ENCODE measurements around the gene ABO.
"Not testable (repeated sequence)": the region's sequence is repeated elsewhere in the genome, so short reads cannot be mapped to it uniquely, and the experiment has no call there.

ABO gene

GRCh38 chr9:133246991-133247390 is 28.0 kb downstream of the ABO start:
- DNase-seq (ENCODE audit: extremely low read depth in 1 of 2, low read depth in 1 of 2), result no peak

- no peak for DNase-seq (ENCODE audit: extremely low read depth in 1 of 2, low read depth in 1 of 2)
These were observed 28.4 kb downstream of the ABO start for GRCh38 chr9:133246562-133246961.

GRCh38 chr9:133242991-133243390 is 32.0 kb downstream of the ABO start:
- DNase-seq (ENCODE audit: extremely low read depth in 1 of 2, low read depth in 1 of 2), result no peak

GRCh38 chr9:133242241-133242640 is 32.8 kb downstream of the ABO start:
- DNase-seq (ENCODE audit: extremely low read depth in 1 of 2, low read depth in 1 of 2), result no peak

GRCh38 chr9:133239533-133240090 is 35.4 kb downstream of the ABO start:
- no peak for DNase-seq (ENCODE audit: extremely low read depth in 1 of 2, low read depth in 1 of 2)

- DNase-seq (ENCODE audit: extremely low read depth in 1 of 2, low read depth in 1 of 2), result peak; percentile 52 to 65
These were observed 36.0 kb downstream of the ABO start for GRCh38 chr9:133238851-133239532.

GRCh38 chr9:133238272-133238850 is 36.6 kb downstream of the ABO start:
- DNase-seq (ENCODE audit: extremely low read depth in 1 of 2, low read depth in 1 of 2), result peak; percentile 27 to 58

GRCh38 chr9:133237035-133237731 is 37.8 kb downstream of the ABO start:
- no peak for DNase-seq (ENCODE audit: extremely low read depth in 1 of 2, low read depth in 1 of 2)

GRCh38 chr9:133236291-133237034 is 38.5 kb downstream of the ABO start:
- not testable (repeated sequence) for DNase-seq (ENCODE audit: extremely low read depth in 1 of 2, low read depth in 1 of 2)

GRCh38 chr9:133235549-133236222 is 39.3 kb downstream of the ABO start:
- no peak for DNase-seq (ENCODE audit: extremely low read depth in 1 of 2, low read depth in 1 of 2)

- DNase-seq (ENCODE audit: extremely low read depth in 1 of 2, low read depth in 1 of 2), result no peak
These were observed 40.3 kb downstream of the ABO start for GRCh38 chr9:133234577-133235322.

- no peak for DNase-seq (ENCODE audit: extremely low read depth in 1 of 2, low read depth in 1 of 2)
These were observed 41.1 kb downstream of the ABO start for GRCh38 chr9:133233681-133234432.

GRCh38 chr9:133231934-133232568 is 43.0 kb downstream of the ABO start:
- not testable (repeated sequence) for DNase-seq (ENCODE audit: extremely low read depth in 1 of 2, low read depth in 1 of 2)

- DNase-seq (ENCODE audit: extremely low read depth in 1 of 2, low read depth in 1 of 2), result not testable (repeated sequence)
These were observed 44.5 kb downstream of the ABO start for GRCh38 chr9:133230514-133230913.

GRCh38 chr9:133230093-133230492 is 44.9 kb downstream of the ABO start:
- DNase-seq (ENCODE audit: extremely low read depth in 1 of 2, low read depth in 1 of 2), result no peak

- not testable (repeated sequence) for DNase-seq (ENCODE audit: extremely low read depth in 1 of 2, low read depth in 1 of 2)
These were observed 46.4 kb downstream of the ABO start for GRCh38 chr9:133228474-133229193.

- DNase-seq (ENCODE audit: extremely low read depth in 1 of 2, low read depth in 1 of 2), result not testable (repeated sequence)
These were observed 47.0 kb downstream of the ABO start for GRCh38 chr9:133227996-133228395.

Data from stimulated activated CD8-positive, alpha-beta memory T cell treated with anti-CD3 and anti-CD28 coated beads, Interleukin-7, amount 100 ng/mL, for 48 hours (primary cell).